ENCODE data around the gene ANKS3.
"Not testable (repeated sequence)": the region's sequence is repeated elsewhere in the genome, so short reads cannot be mapped to it uniquely, and the experiment has no call there.

Gene ANKS3

DNA sequence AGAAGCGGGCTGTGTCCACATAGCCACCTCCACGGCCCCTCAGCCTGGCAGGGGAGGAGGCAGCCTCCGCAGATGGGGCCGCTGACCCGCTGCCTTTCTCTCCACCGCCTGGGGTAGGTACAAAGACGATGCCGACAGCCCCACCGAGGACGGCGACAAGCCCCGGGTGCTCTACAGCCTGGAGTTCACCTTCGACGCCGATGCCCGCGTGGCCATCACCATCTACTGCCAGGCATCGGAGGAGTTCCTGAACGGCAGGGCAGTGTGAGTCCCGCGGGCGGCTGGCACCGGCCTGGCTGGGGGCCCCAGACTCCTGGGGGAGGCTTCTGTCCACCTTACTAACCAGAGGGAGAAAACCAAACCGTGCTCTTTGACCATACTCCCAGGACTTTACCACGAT, 81.5 kb downstream of the ANKS3 start:
- Histone ChIP-seq H3K36me3 (ENCODE audit: control insufficient read depth in 1 of 2, insufficient read depth in 2 of 2, low read depth in 1 of 2, low read length in 2 of 2) (peaks cover 73 to 78% of the 10 kb centered on the region in 2 experiments), H3K27ac (ENCODE audit: low read length, poor library complexity, severe bottlenecking) (no peak overlapping the region), H2BK5ac (ENCODE audit: low read depth, low read length, poor library complexity, severe bottlenecking) (no peak overlapping the region), H3K18ac (ENCODE audit: low read depth in 1 of 2, low read length in 2 of 2) (no peak overlapping the region), H3K79me1 (replicated peaks; ENCODE audit: low read length, poor library complexity, severe bottlenecking) (peaks cover 71% of the 10 kb centered on the region), H3K4ac (ENCODE audit: low read depth in 1 of 2, low read length in 2 of 2) (no peak overlapping the region), H4K91ac (ENCODE audit: low read length) (no peak overlapping the region), H3K9ac (ENCODE audit: low read length) (no peak overlapping the region), H2BK120ac (ENCODE audit: low read depth, low read length) (no peak overlapping the region), H2BK15ac (ENCODE audit: low read depth, poor library complexity, severe bottlenecking) (no peak overlapping the region), H2AFZ (ENCODE audit: low read depth, low read length) (no peak overlapping the region), H3K14ac (ENCODE audit: low read length in 2 of 2) (no peak overlapping the region), H2AK5ac (ENCODE audit: low read length, severe bottlenecking) (no peak overlapping the region), H3K27me3 (ENCODE audit: control insufficient read depth in 1 of 2, insufficient read depth in 1 of 2, low read length in 2 of 2) (no peaks in the 10 kb centered on the region), H2BK12ac (ENCODE audit: low read length in 2 of 2) (no peak overlapping the region), H3K4me1 (ENCODE audit: control insufficient read depth, insufficient read depth, low read depth, low read length) (peaks cover 37% of the 10 kb centered on the region), H3K4me2 (ENCODE audit: low read length, poor library complexity, severe bottlenecking) (no peak overlapping the region), H3K9me3 (ENCODE audit: control insufficient read depth, low read length) (no peaks in the 10 kb centered on the region), H4K8ac (ENCODE audit: low read length) (no peak overlapping the region), H3K23ac (ENCODE audit: low read length in 2 of 2) (no peak overlapping the region), H3K4me3 (ENCODE audit: insufficient read depth in 1 of 2, low read depth in 1 of 2, low read length in 2 of 2) (no peak overlapping the region)
- 96% methylated on average over 25 of the region's 25 CpGs for WGBS
- DNase-seq: no peak

DNA sequence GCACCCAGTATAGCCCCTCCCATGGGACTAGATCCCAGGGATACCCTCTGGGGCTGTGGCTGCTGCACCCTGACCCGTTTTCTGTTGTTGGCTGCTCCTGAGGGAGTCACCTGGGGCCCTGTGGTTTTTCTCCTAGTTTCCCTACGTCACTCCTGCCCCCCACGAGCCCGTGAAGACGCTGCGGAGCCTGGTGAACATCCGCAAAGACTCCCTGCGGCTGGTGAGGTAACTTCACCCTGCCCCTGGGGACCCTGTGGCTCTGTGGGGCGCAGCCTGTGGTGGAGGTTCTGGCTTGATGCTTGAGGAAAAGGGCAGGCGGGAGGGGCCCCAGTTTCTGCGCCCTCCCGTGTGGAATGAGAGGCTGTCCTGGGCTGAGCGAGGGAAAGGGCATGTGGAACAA, 82.2 kb downstream of the ANKS3 start:
- Histone ChIP-seq H3K4ac (ENCODE audit: low read depth in 1 of 2, low read length in 2 of 2) (no peak overlapping the region), H3K18ac (ENCODE audit: low read depth in 1 of 2, low read length in 2 of 2) (no peak overlapping the region), H2BK12ac (ENCODE audit: low read length in 2 of 2) (no peak overlapping the region), H3K27ac (ENCODE audit: low read length, poor library complexity, severe bottlenecking) (no peak overlapping the region), H4K8ac (ENCODE audit: low read length) (no peak overlapping the region), H2BK15ac (ENCODE audit: low read depth, poor library complexity, severe bottlenecking) (no peak overlapping the region), H2BK120ac (ENCODE audit: low read depth, low read length) (no peak overlapping the region), H3K9ac (ENCODE audit: low read length) (no peak overlapping the region), H3K79me1 (replicated peaks; ENCODE audit: low read length, poor library complexity, severe bottlenecking) (peaks cover 65% of the 10 kb centered on the region), H3K23ac (ENCODE audit: low read length in 2 of 2) (no peak overlapping the region), H2BK5ac (ENCODE audit: low read depth, low read length, poor library complexity, severe bottlenecking) (no peak overlapping the region), H3K36me3 (ENCODE audit: control insufficient read depth in 1 of 2, insufficient read depth in 2 of 2, low read depth in 1 of 2, low read length in 2 of 2) (peaks cover 73 to 76% of the 10 kb centered on the region in 2 experiments), H3K14ac (ENCODE audit: low read length in 2 of 2) (no peak overlapping the region), H3K9me3 (ENCODE audit: control insufficient read depth, low read length) (no peaks in the 10 kb centered on the region), H3K4me1 (ENCODE audit: control insufficient read depth, insufficient read depth, low read depth, low read length) (peaks cover 37% of the 10 kb centered on the region), H3K4me2 (ENCODE audit: low read length, poor library complexity, severe bottlenecking) (no peak overlapping the region), H3K27me3 (ENCODE audit: control insufficient read depth in 1 of 2, insufficient read depth in 1 of 2, low read length in 2 of 2) (no peaks in the 10 kb centered on the region), H2AK5ac (ENCODE audit: low read length, severe bottlenecking) (no peak overlapping the region), H2AFZ (ENCODE audit: low read depth, low read length) (no peak overlapping the region), H3K4me3 (ENCODE audit: insufficient read depth in 1 of 2, low read depth in 1 of 2, low read length in 2 of 2) (no peak overlapping the region), H4K91ac (ENCODE audit: low read length) (no peak overlapping the region)
- 95% methylated on average over 13 of the region's 13 CpGs for WGBS
- no peak for DNase-seq

DNA sequence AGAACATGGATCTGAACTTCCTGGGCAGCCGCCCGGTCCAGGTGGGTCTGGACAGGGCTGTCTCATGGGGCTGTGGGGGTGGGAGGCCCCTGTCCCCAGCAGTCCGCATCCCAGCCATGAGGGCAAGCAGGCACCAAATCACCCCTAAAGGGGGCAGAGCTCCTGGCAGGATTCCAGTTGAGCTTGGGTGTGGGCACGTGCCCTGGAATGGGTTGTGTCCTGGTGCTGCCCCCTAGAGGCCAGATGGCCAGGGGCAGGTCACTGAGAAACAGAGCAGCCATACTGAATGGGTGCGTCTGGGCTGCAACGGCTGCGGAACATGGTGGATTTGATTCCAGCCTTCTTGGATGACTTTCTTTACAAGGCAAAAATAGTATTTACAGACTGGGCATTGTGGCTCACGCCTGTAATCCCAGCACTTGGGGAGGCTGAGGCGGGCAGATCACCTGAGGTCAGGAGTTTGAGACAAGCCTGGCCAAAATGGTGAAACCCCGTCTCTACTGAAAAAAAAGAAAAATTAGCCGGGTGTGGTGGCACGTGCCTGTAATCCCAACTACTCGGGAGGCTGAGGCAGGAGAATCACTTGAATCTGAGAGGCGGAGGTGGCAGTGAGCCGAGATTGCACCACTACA, 83.5 kb downstream of the ANKS3 start:
- not testable (repeated sequence) for H2BK5ac ChIP-seq (ENCODE audit: low read depth, low read length, poor library complexity, severe bottlenecking); H3K27ac ChIP-seq (ENCODE audit: low read length, poor library complexity, severe bottlenecking); H3K14ac ChIP-seq (ENCODE audit: low read length in 2 of 2); H3K4me2 ChIP-seq (ENCODE audit: low read length, poor library complexity, severe bottlenecking); H3K27me3 ChIP-seq (ENCODE audit: control insufficient read depth in 1 of 2, insufficient read depth in 1 of 2, low read length in 2 of 2); H3K9ac ChIP-seq (ENCODE audit: low read length); H2AFZ ChIP-seq (ENCODE audit: low read depth, low read length); H4K91ac ChIP-seq (ENCODE audit: low read length); H2AK5ac ChIP-seq (ENCODE audit: low read length, severe bottlenecking); H3K18ac ChIP-seq (ENCODE audit: low read depth in 1 of 2, low read length in 2 of 2); H2BK120ac ChIP-seq (ENCODE audit: low read depth, low read length); H4K8ac ChIP-seq (ENCODE audit: low read length); H2BK12ac ChIP-seq (ENCODE audit: low read length in 2 of 2); H3K9me3 ChIP-seq (ENCODE audit: control insufficient read depth, low read length); H3K23ac ChIP-seq (ENCODE audit: low read length in 2 of 2); H2BK15ac ChIP-seq (ENCODE audit: low read depth, poor library complexity, severe bottlenecking); H3K4me3 ChIP-seq (ENCODE audit: insufficient read depth in 1 of 2, low read depth in 1 of 2, low read length in 2 of 2); H3K4ac ChIP-seq (ENCODE audit: low read depth in 1 of 2, low read length in 2 of 2)
- H3K36me3 ChIP-seq (ENCODE audit: control insufficient read depth in 1 of 2, insufficient read depth in 2 of 2, low read depth in 1 of 2, low read length in 2 of 2): peaks cover 63 to 76% of the 10 kb centered on the region in 2 experiments
- H3K4me1 ChIP-seq (ENCODE audit: control insufficient read depth, insufficient read depth, low read depth, low read length): peaks cover 38% of the 10 kb centered on the region
- 91% methylated on average over 14 of the region's 15 CpGs for WGBS
- peak; percentile 57 for DNase-seq
- H3K79me1 ChIP-seq (replicated peaks; ENCODE audit: low read length, poor library complexity, severe bottlenecking): peaks cover 59% of the 10 kb centered on the region

DNA sequence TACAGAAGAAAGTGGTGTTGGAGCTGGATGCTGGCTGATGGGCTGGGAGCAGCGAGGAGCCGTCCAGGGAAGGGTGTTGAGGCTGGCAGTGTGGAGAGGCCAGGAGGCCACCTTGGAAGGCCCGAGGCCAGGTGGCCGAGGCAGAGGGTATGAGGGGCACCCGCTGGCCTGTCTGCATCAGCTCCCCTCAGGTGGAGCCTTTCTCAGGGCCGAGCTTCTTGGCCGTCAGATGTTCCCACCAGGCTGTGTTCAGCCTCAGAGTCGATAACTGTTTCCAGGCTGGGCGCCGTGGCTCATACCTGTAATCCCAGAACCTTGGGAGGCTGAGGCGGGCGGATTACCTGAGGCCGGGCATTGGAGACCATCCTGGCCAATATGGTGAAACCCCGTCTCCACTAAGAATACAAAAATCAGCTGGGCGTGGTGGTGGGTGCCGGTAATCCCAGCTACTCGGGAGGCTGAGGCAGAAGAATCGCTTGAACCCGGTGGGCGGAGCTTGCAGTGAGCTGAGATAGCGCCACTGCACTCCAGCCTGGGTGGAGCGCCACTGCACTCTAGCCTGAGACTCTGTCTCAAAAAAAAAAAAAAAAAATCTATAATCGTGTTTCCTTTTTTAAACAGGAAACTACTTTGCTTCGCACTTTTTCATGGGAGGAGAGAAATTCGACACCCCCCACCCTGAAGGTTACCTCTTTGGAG, 84.2 kb downstream of the ANKS3 start:
- Histone ChIP-seq H2BK120ac (ENCODE audit: low read depth, low read length) (no peak overlapping the region), H3K36me3 (ENCODE audit: control insufficient read depth in 1 of 2, insufficient read depth in 2 of 2, low read depth in 1 of 2, low read length in 2 of 2) (peaks cover 56 to 71% of the 10 kb centered on the region in 2 experiments), H3K4ac (ENCODE audit: low read depth in 1 of 2, low read length in 2 of 2) (no peak overlapping the region), H4K8ac (ENCODE audit: low read length) (no peak overlapping the region), H3K18ac (ENCODE audit: low read depth in 1 of 2, low read length in 2 of 2) (no peak overlapping the region), H3K4me3 (ENCODE audit: insufficient read depth in 1 of 2, low read depth in 1 of 2, low read length in 2 of 2) (no peak overlapping the region), H3K14ac (ENCODE audit: low read length in 2 of 2) (no peak overlapping the region), H3K79me1 (replicated peaks; ENCODE audit: low read length, poor library complexity, severe bottlenecking) (peaks cover 52% of the 10 kb centered on the region), H3K4me1 (ENCODE audit: control insufficient read depth, insufficient read depth, low read depth, low read length) (peaks cover 33% of the 10 kb centered on the region), H3K9me3 (ENCODE audit: control insufficient read depth, low read length) (no peaks in the 10 kb centered on the region), H2BK15ac (ENCODE audit: low read depth, poor library complexity, severe bottlenecking) (no peak overlapping the region), H3K27ac (ENCODE audit: low read length, poor library complexity, severe bottlenecking) (no peak overlapping the region), H2BK5ac (ENCODE audit: low read depth, low read length, poor library complexity, severe bottlenecking) (no peak overlapping the region), H4K91ac (ENCODE audit: low read length) (no peak overlapping the region), H3K9ac (ENCODE audit: low read length) (no peak overlapping the region), H2AK5ac (ENCODE audit: low read length, severe bottlenecking) (no peak overlapping the region), H2BK12ac (ENCODE audit: low read length in 2 of 2) (no peak overlapping the region), H3K27me3 (ENCODE audit: control insufficient read depth in 1 of 2, insufficient read depth in 1 of 2, low read length in 2 of 2) (no peaks in the 10 kb centered on the region), H3K23ac (ENCODE audit: low read length in 2 of 2) (no peak overlapping the region), H3K4me2 (ENCODE audit: low read length, poor library complexity, severe bottlenecking) (no peak overlapping the region), H2AFZ (ENCODE audit: low read depth, low read length) (no peak overlapping the region)
- no peak for DNase-seq
- 97% methylated on average over 25 of the region's 25 CpGs for WGBS

Data from mesenchymal stem cell (in vitro differentiated cells and primary cell).